Activated T-helper 17 cell treated with anti-CD3 and anti-CD28 coated beads, Interleukin-2, amount 50 U/mL, for 72 hours (primary cell): Measurements from ENCODE around the gene ABL1. TPM values are rescaled to one million over a fixed set of nuclear protein-coding genes. Genes with fewer than 3 reads are reported as not detected.
A peak's percentile ranks its signal among the peaks of the same experiment; 100 is the strongest.

Experiments used
- ATAC-seq: fragments of 150-1000 bp; cut with Tn5 transposase; replicated peaks from 2 replicates; pipeline ENCODE4 v1.10.0; 2021; ENCODE audit warnings: mild to moderate bottlenecking, moderate library complexity
- H3K27ac Mint-ChIP-seq: one replicate; pipeline ENCODE4 v1.8.0; 2022; ENCODE audit warnings: mixed read lengths
- H3K27me3 Mint-ChIP-seq: one replicate; pipeline ENCODE4 v1.8.0; 2022; ENCODE audit warnings: mixed read lengths
- H3K36me3 Mint-ChIP-seq: one replicate; pipeline ENCODE4 v1.8.0; 2022; ENCODE audit warnings: low read depth, mild to moderate bottlenecking, mixed read lengths
- H3K4me1 Mint-ChIP-seq: one replicate; pipeline ENCODE4 v1.8.0; 2022; ENCODE audit warnings: mixed read lengths
- H3K4me3 Mint-ChIP-seq: one replicate; pipeline ENCODE4 v1.8.0; 2022; ENCODE audit warnings: mild to moderate bottlenecking, mixed read lengths
- H3K9me3 Mint-ChIP-seq: one replicate; pipeline ENCODE4 v1.8.0; 2022; ENCODE audit warnings: mixed read lengths
- total RNA-seq, 2 donors: library from RNA; stranded (reverse); gene quantifications; one replicate each; pipeline ENCODE4 v1.2.3, GENCODE V29; 2022

ABL1 gene
- total RNA-seq, 2 donors from 2014 or later = 19.5 to 35.9 TPM

GRCh38 chr9:130854092-130854491 is 19.0 kb downstream of the ABL1 start:
- Mint-ChIP-seq H3K4me3 (no peak overlapping the region), H3K4me1 (peaks cover 5% of the 10 kb centered on the region), H3K27ac (no peak overlapping the region), H3K9me3 (no peaks in the 10 kb centered on the region), H3K27me3 (no peaks in the 10 kb centered on the region), H3K36me3 (peaks cover 40% of the 10 kb centered on the region)
- ATAC-seq = no peak

- no peaks in the 10 kb centered on the region for H3K27me3 Mint-ChIP-seq
- no peaks in the 10 kb centered on the region for H3K9me3 Mint-ChIP-seq
- H3K4me3 Mint-ChIP-seq = no peak overlapping the region
- H3K36me3 Mint-ChIP-seq = peaks cover 40% of the 10 kb centered on the region
- ATAC-seq = no peak
- H3K27ac Mint-ChIP-seq = no peak overlapping the region
- H3K4me1 Mint-ChIP-seq = peaks cover 4% of the 10 kb centered on the region
Observed at GRCh38 chr9:130854835-130855234, 19.8 kb downstream of the ABL1 start.

- no peak overlapping the region for H3K4me3 Mint-ChIP-seq
- ATAC-seq = no peak
- H3K27me3 Mint-ChIP-seq = no peaks in the 10 kb centered on the region
- H3K27ac Mint-ChIP-seq = no peak overlapping the region
- H3K36me3 Mint-ChIP-seq = peaks cover 40% of the 10 kb centered on the region
- H3K4me1 Mint-ChIP-seq = no peaks in the 10 kb centered on the region
- no peaks in the 10 kb centered on the region for H3K9me3 Mint-ChIP-seq
Observed at GRCh38 chr9:130856474-130856873, 21.4 kb downstream of the ABL1 start.

GRCh38 chr9:130857864-130858738 is 23.0 kb downstream of the ABL1 start:
- no peak for ATAC-seq
- H3K9me3 Mint-ChIP-seq = no peaks in the 10 kb centered on the region
- peaks cover 40% of the 10 kb centered on the region for H3K36me3 Mint-ChIP-seq
- H3K27ac Mint-ChIP-seq = no peak overlapping the region
- H3K27me3 Mint-ChIP-seq = no peaks in the 10 kb centered on the region
- no peak overlapping the region for H3K4me3 Mint-ChIP-seq
- H3K4me1 Mint-ChIP-seq = no peaks in the 10 kb centered on the region

GRCh38 chr9:130858739-130859705 is 24.0 kb downstream of the ABL1 start:
- no peaks in the 10 kb centered on the region for H3K4me1 Mint-ChIP-seq
- H3K27me3 Mint-ChIP-seq = no peaks in the 10 kb centered on the region
- H3K27ac Mint-ChIP-seq = no peak overlapping the region
- no peak overlapping the region for H3K4me3 Mint-ChIP-seq
- peaks cover 37% of the 10 kb centered on the region for H3K36me3 Mint-ChIP-seq
- no peaks in the 10 kb centered on the region for H3K9me3 Mint-ChIP-seq
- no peak for ATAC-seq

GRCh38 chr9:130860458-130861316 is 25.6 kb downstream of the ABL1 start:
- peak; percentile 43 for ATAC-seq
- no peaks in the 10 kb centered on the region for H3K4me1 Mint-ChIP-seq
- peak overlapping the region; percentile 13 for H3K27ac Mint-ChIP-seq

GRCh38 chr9:130861372-130862180 is 26.5 kb downstream of the ABL1 start:
- Mint-ChIP-seq H3K27me3 (no peaks in the 10 kb centered on the region), H3K9me3 (no peaks in the 10 kb centered on the region), H3K4me1 (no peaks in the 10 kb centered on the region), H3K4me3 (no peak overlapping the region), H3K36me3 (peaks cover 12% of the 10 kb centered on the region), H3K27ac (peak overlapping the region; percentile 13)
- ATAC-seq = no peak

More at GRCh38 chr9:130860458-130861316, 25.6 kb downstream of the ABL1 start:
- no peaks in the 10 kb centered on the region for H3K9me3 Mint-ChIP-seq
- H3K27me3 Mint-ChIP-seq = no peaks in the 10 kb centered on the region
- peaks cover 21% of the 10 kb centered on the region for H3K36me3 Mint-ChIP-seq
- no peak overlapping the region for H3K4me3 Mint-ChIP-seq

- no peak overlapping the region for H3K4me3 Mint-ChIP-seq
- H3K27ac Mint-ChIP-seq = no peak overlapping the region
- no peaks in the 10 kb centered on the region for H3K9me3 Mint-ChIP-seq
- H3K36me3 Mint-ChIP-seq = peaks cover 6% of the 10 kb centered on the region
- no peaks in the 10 kb centered on the region for H3K4me1 Mint-ChIP-seq
- no peaks in the 10 kb centered on the region for H3K27me3 Mint-ChIP-seq
- ATAC-seq = no peak
Observed at GRCh38 chr9:130862217-130862616, 27.2 kb downstream of the ABL1 start.

GRCh38 chr9:130862747-130863146 is 27.7 kb downstream of the ABL1 start:
- Mint-ChIP-seq H3K36me3 (peaks cover under 1% of the 10 kb centered on the region), H3K27ac (no peak overlapping the region), H3K27me3 (no peaks in the 10 kb centered on the region)

GRCh38 chr9:130864541-130864940 is 29.5 kb downstream of the ABL1 start:
- Mint-ChIP-seq H3K4me1 (no peaks in the 10 kb centered on the region), H3K27me3 (no peaks in the 10 kb centered on the region), H3K9me3 (no peaks in the 10 kb centered on the region), H3K36me3 (no peaks in the 10 kb centered on the region), H3K4me3 (no peak overlapping the region), H3K27ac (no peak overlapping the region)
- no peak for ATAC-seq

More at GRCh38 chr9:130862747-130863146, 27.7 kb downstream of the ABL1 start:
- Mint-ChIP-seq H3K4me1 (no peaks in the 10 kb centered on the region), H3K4me3 (no peak overlapping the region), H3K9me3 (no peaks in the 10 kb centered on the region)
- no peak for ATAC-seq

GRCh38 chr9:130865921-130866320 is 30.9 kb downstream of the ABL1 start:
- H3K4me3 Mint-ChIP-seq = no peak overlapping the region
- no peak for ATAC-seq
- H3K27me3 Mint-ChIP-seq = no peaks in the 10 kb centered on the region
- H3K36me3 Mint-ChIP-seq = no peaks in the 10 kb centered on the region
- no peak overlapping the region for H3K27ac Mint-ChIP-seq
- H3K4me1 Mint-ChIP-seq = no peaks in the 10 kb centered on the region
- no peaks in the 10 kb centered on the region for H3K9me3 Mint-ChIP-seq

- peak; percentile 74 for ATAC-seq
- Mint-ChIP-seq H3K4me3 (no peak overlapping the region), H3K36me3 (peaks cover 5% of the 10 kb centered on the region), H3K27ac (no peak overlapping the region), H3K27me3 (no peaks in the 10 kb centered on the region), H3K4me1 (no peaks in the 10 kb centered on the region), H3K9me3 (no peaks in the 10 kb centered on the region)
Observed at GRCh38 chr9:130866474-130866965, 31.5 kb downstream of the ABL1 start.

- Mint-ChIP-seq H3K36me3 (peaks cover 14% of the 10 kb centered on the region), H3K4me3 (no peak overlapping the region), H3K27ac (no peak overlapping the region), H3K4me1 (no peaks in the 10 kb centered on the region), H3K27me3 (no peaks in the 10 kb centered on the region), H3K9me3 (no peaks in the 10 kb centered on the region)
- ATAC-seq = no peak
Observed at GRCh38 chr9:130867556-130867955, 32.5 kb downstream of the ABL1 start.
